Erythroblast (primary cell): ENCODE data around the gene HSD11B1L.
A peak's percentile ranks its signal among the peaks of the same experiment; 100 is the strongest.
"Not testable (repeated sequence)": the region's sequence is repeated elsewhere in the genome, so short reads cannot be mapped to it uniquely, and the experiment has no call there.

ENCODE experiments used
- DNase-seq, 2 experiments: peaks; one replicate each; lab custom pipeline; 2025; lab: John Stamatoyannopoulos, UW
- GATA1 ChIP-seq: IDR thresholded peaks from 2 replicates; pipeline ENCODE4 v1.6.1; 2011; ENCODE audit warnings: low read depth, mild to moderate bottlenecking, control low read depth, low read length, moderate library complexity
- POLR2A ChIP-seq: IDR thresholded peaks from 2 replicates; pipeline ENCODE4 v1.6.1; 2011; ENCODE audit warnings: mild to moderate bottlenecking, low read length

The HSD11B1L gene

GRCh38 chr19:5711025-5711424 lies 30.2 kb downstream of the HSD11B1L start:
- no peak for DNase-seq
- TF ChIP-seq POLR2A (no peak), GATA1 (no peak)

GRCh38 chr19:5711713-5712161 lies 30.9 kb downstream of the HSD11B1L start:
- TF ChIP-seq GATA1: no peak
- TF ChIP-seq POLR2A: no peak
- DNase-seq: no peak

- DNase-seq: no peak
- TF ChIP-seq GATA1: no peak
- no peak for TF ChIP-seq POLR2A
Measured at GRCh38 chr19:5713228-5713627, 32.4 kb downstream of the HSD11B1L start.

- no peak for TF ChIP-seq GATA1
- no peak for TF ChIP-seq POLR2A
- no peak for DNase-seq
Measured at GRCh38 chr19:5714816-5715215, 34.0 kb downstream of the HSD11B1L start.

GRCh38 chr19:5717215-5717935 lies 36.5 kb downstream of the HSD11B1L start:
- no peak for DNase-seq
- TF ChIP-seq POLR2A (no peak), GATA1 (no peak)

- TF ChIP-seq POLR2A (no peak), GATA1 (no peak)
- DNase-seq: peak in 1 of 2 experiments; percentile 78
Measured at GRCh38 chr19:5718037-5718578, 37.3 kb downstream of the HSD11B1L start.

- TF ChIP-seq POLR2A: peak; percentile 92
- TF ChIP-seq GATA1: no peak
- peak; percentile 91 to 94 for DNase-seq
Measured at GRCh38 chr19:5718579-5719273, 37.9 kb downstream of the HSD11B1L start.

GRCh38 chr19:5719274-5719960 lies 38.6 kb downstream of the HSD11B1L start:
- DNase-seq: peak; percentile 68 to 85
- TF ChIP-seq POLR2A (no peak), GATA1 (no peak)

- DNase-seq: peak; percentile 99
- TF ChIP-seq POLR2A: peak; percentile 92
- TF ChIP-seq GATA1: no peak
Measured at GRCh38 chr19:5719961-5720790, 39.3 kb downstream of the HSD11B1L start, which contains the start of the genes CATSPERD and LONP1. Gene CATSPERD (plus strand): TSS chr19:5720637. CDS start chr19:5720738, 101 bp downstream. Gene LONP1 (minus strand): TSS chr19:5720146. CDS start chr19:5720132, 14 bp downstream.

- TF ChIP-seq POLR2A: no peak
- no peak for TF ChIP-seq GATA1
- DNase-seq: no peak
Measured at GRCh38 chr19:5727453-5728050, 46.7 kb downstream of the HSD11B1L start.

- not testable (repeated sequence) for DNase-seq
Measured at GRCh38 chr19:5733172-5733571, 52.3 kb downstream of the HSD11B1L start.
